HG02981 (cell line): ENCODE results near the gene EOLA1.
"Not testable (repeated sequence)": the region's sequence is repeated elsewhere in the genome, so short reads cannot be mapped to it uniquely, and the experiment has no call there.

Experiments
- ATAC-seq: cut with Tn5 transposase; IDR thresholded peaks from one replicate; pipeline ENCODE4 v1.9.1; 2021; ENCODE audit warnings: mild to moderate bottlenecking, moderate library complexity; ENCODE audit not compliant: unreplicated experiment

The EOLA1 gene

DNA sequence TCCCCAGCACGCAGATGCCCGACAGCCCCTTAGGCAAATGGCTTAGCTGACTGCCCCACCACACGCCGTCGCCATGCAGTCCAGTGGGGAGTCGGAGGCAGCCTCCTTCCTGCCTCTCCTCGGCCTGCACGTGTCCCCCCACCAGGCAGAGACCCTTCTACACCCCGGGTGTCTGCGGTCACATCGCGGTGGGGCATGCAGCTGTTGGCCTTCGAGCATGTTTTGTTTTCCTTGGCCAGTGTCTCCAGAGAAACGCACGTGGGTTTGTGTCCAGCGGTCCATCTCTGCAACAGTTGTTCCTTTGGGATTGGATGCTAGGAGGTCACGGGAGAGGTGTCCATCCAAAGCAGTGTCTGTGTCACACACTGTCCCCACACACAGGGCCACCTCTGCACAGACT is 54.4 kb downstream of the EOLA1 start, which contains the start of gene HSFX2:
HSFX2 (minus strand) TSS at position 101 of the 400 bp plus-strand sequence. CDS start 614 bp downstream, outside the sequence.
- ATAC-seq: not testable (repeated sequence)

- not testable (repeated sequence) for ATAC-seq
Observed at GRCh38 chrX:149595943-149596342, 55.1 kb downstream of the EOLA1 start.
